Mesothelial cell of epicardium (in vitro differentiated cells): Measurements from ENCODE around the gene LAMA2. TPM values are rescaled to one million over a fixed set of nuclear protein-coding genes. Genes with fewer than 3 reads are reported as not detected.

Experiments
- DNase-seq, 2 experiments: peaks; one replicate each; pipeline ENCODE4 v3.0.0; 2021; ENCODE audit warnings: low spot score in 2 of 2; ENCODE audit not compliant: unreplicated experiment in 2 of 2
- H3K27ac Mint-ChIP-seq: 2 replicates; pipeline ENCODE4 v1.8.0; 2021; ENCODE audit warnings: mixed read lengths
- H3K27me3 Mint-ChIP-seq: 2 replicates; pipeline ENCODE4 v1.8.0; 2021; ENCODE audit warnings: low read depth, mixed read lengths
- H3K36me3 Mint-ChIP-seq: 2 replicates; pipeline ENCODE4 v1.8.0; 2021; ENCODE audit warnings: mixed read lengths
- H3K4me1 Mint-ChIP-seq: 2 replicates; pipeline ENCODE4 v1.8.0; 2021; ENCODE audit warnings: mixed read lengths
- H3K4me3 Mint-ChIP-seq: 2 replicates; pipeline ENCODE4 v1.8.0; 2021; ENCODE audit warnings: mild to moderate bottlenecking, moderate library complexity, mixed read lengths
- H3K9me3 Mint-ChIP-seq: 2 replicates; pipeline ENCODE4 v1.8.0; 2021; ENCODE audit warnings: mixed read lengths
- total RNA-seq: library from RNA; stranded (reverse); gene quantifications from 3 replicates; pipeline ENCODE4 v1.2.1, GENCODE V29; 2021
- TF ChIP-seq, protein P1 (sequence below): fragments of 200-600 bp; sonication (generic); IDR thresholded peaks from one replicate; pipeline ENCODE4 v1.5.0; 2021; ENCODE audit warnings: antibody characterized with exemption; ENCODE audit not compliant: unreplicated experiment

The LAMA2 gene
- total RNA-seq, 1 donor from 2014 or later: 63.2 TPM

DNA sequence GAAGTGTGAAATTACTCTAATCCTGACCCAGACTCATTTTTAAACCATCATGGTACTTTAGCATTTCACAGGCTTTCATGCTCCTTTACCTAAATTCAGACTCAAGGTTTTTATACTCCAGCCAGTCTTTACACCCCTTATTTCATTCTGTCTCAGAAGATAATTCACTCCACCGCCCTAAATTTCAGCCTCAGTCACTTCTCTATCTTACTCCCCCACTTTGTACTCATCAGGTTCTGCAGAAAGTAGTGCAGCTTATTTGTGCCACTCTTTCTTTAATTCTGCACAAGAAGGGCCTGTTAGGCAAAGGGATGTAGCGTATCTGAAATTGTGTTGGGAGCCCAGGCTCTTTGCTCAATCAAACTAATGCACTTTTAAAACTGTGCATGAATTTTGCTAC, 621.5 kb downstream of the LAMA2 start:
- Mint-ChIP-seq H3K36me3 (peaks cover 11% of the 10 kb centered on the region), H3K4me1 (peaks cover 22% of the 10 kb centered on the region), H3K4me3 (no peak overlapping the region), H3K27ac (no peak overlapping the region), H3K27me3 (no peaks in the 10 kb centered on the region), H3K9me3 (peaks cover 4% of the 10 kb centered on the region)
- TF ChIP-seq, protein P1, sequence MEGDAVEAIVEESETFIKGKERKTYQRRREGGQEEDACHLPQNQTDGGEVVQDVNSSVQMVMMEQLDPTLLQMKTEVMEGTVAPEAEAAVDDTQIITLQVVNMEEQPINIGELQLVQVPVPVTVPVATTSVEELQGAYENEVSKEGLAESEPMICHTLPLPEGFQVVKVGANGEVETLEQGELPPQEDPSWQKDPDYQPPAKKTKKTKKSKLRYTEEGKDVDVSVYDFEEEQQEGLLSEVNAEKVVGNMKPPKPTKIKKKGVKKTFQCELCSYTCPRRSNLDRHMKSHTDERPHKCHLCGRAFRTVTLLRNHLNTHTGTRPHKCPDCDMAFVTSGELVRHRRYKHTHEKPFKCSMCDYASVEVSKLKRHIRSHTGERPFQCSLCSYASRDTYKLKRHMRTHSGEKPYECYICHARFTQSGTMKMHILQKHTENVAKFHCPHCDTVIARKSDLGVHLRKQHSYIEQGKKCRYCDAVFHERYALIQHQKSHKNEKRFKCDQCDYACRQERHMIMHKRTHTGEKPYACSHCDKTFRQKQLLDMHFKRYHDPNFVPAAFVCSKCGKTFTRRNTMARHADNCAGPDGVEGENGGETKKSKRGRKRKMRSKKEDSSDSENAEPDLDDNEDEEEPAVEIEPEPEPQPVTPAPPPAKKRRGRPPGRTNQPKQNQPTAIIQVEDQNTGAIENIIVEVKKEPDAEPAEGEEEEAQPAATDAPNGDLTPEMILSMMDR: no peak
- DNase-seq: no peak

DNA sequence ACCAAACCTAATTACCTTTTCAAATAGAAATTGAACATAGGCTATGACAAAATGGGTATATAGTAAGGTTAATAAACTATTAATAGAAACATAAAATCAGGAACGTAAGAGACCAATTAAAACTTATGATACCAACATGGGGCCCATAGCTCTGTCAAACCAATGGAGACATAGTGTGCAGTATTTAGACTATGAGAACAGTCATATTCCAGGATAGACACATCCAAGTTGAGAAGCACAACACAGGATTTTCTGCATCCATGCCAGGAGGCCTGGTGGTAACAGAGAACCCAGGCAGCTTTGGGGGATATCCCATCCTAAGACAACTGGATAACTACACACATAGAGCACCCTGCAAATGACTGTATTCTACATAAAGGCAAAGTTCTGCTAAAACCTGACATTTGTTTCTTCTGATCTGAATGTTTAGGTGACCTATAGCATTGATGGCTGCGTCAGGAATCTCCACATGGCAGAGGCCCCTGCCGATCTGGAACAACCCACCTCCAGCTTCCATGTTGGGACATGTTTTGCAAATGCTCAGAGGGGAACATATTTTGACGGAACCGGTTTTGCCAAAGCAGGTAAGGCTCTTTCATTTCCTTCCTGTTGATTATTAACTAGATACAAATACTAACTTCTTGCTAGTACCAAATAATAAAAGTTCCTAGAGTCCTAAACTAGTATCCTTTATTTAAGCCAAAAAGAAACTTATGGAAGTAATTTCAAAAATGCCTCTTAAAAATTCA, 624.3 kb downstream of the LAMA2 start:
- no peak overlapping the region for H3K27ac Mint-ChIP-seq
- TF ChIP-seq, protein P1: no peak

DNA sequence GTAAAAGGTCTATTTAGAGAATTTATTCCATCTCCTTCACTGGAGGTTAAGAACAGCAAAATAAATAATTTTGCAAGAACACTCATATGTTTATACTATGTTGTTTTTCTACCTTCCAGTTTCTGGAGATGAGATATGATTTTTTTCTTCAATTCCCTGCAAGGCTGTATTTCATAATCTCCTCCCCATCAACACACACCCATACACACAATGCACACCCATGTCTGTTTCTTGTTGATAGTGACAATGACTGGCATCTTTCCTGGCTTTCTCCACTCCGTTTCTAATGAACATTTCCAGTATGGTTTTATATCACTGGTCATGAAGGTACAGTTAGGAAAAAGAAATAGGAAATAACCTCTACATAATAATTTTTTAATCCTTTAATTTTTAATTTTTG, 624.9 kb downstream of the LAMA2 start:
- DNase-seq: no peak

More for the DNA sequence above, 624.3 kb downstream of the LAMA2 start:
- Mint-ChIP-seq H3K27me3 (no peaks in the 10 kb centered on the region), H3K4me3 (no peak overlapping the region), H3K36me3 (peaks cover 19% of the 10 kb centered on the region), H3K9me3 (peaks cover 6% of the 10 kb centered on the region), H3K4me1 (peaks cover 7% of the 10 kb centered on the region)
- DNase-seq: no peak

DNA sequence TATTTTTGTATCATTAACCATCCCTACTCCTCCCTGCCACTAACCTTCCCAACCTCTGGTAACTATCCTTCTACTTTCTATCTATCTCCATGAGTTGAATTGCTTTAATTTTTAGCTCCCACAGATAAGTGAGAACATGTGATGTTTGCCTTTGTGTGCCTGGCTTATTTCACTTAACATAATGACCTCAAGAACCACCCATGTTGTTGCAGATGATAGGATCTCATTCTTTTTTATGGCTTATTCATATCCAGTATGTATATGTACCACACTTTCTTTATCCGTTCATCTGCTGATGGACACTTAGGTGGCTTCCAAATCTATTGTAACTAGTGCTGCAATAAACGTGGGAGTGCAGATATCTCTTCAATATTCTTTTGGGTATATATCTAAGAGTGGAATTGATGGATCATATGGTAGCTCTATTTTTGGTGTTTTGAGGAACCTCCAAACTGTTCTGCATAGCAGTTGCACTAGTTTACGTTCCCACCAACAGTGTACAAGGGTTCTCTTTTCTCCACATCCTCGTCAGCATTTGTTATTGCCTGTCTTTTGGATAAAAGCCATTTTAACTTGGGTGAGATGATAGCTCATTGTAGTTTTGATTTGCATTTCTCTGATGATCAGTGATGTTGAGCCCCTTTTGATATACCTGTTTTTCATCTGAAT, 625.7 kb downstream of the LAMA2 start:
- Mint-ChIP-seq H3K4me3 (no peak overlapping the region), H3K27me3 (no peaks in the 10 kb centered on the region), H3K27ac (no peak overlapping the region), H3K36me3 (peaks cover 25% of the 10 kb centered on the region), H3K4me1 (peaks cover 10% of the 10 kb centered on the region), H3K9me3 (peaks cover 6% of the 10 kb centered on the region)
- TF ChIP-seq, protein P1: no peak
- no peak for DNase-seq

More for the DNA sequence above, 624.9 kb downstream of the LAMA2 start:
- H3K4me1 Mint-ChIP-seq: peaks cover 5% of the 10 kb centered on the region
- H3K9me3 Mint-ChIP-seq: peaks cover 6% of the 10 kb centered on the region
- H3K4me3 Mint-ChIP-seq: no peak overlapping the region
- no peak overlapping the region for H3K27ac Mint-ChIP-seq
- peaks cover 22% of the 10 kb centered on the region for H3K36me3 Mint-ChIP-seq
- TF ChIP-seq, protein P1: no peak
- no peaks in the 10 kb centered on the region for H3K27me3 Mint-ChIP-seq

DNA sequence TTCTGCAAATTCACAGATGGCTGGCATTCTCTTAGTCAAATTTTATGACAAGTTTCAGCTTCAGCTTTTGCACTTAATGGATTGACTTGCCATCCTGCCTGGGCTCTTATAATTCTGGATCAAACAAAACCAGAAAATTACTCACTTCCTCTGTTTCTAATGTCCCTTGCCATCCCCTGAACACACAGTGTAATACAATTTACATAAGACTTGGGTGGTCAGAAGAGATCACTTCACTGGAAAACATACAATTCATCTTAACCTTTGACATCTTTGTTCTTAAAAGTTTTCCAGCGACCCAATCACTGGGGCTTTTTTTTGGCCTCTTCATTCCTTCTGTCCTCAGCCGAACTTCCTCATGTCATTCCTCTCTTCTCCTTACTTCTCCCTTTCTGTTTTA, 628.0 kb downstream of the LAMA2 start:
- Mint-ChIP-seq H3K4me1 (peaks cover 14% of the 10 kb centered on the region), H3K27me3 (no peaks in the 10 kb centered on the region), H3K9me3 (peaks cover 6% of the 10 kb centered on the region), H3K4me3 (no peak overlapping the region), H3K27ac (no peak overlapping the region), H3K36me3 (peaks cover 23% of the 10 kb centered on the region)
- TF ChIP-seq, protein P1: no peak
- no peak for DNase-seq
